Pulmonary artery endothelial cell (primary cell): ENCODE measurements around the gene C9orf50. TPM values are rescaled to one million over a fixed set of nuclear protein-coding genes. Genes with fewer than 3 reads are reported as not detected.
"Not testable (repeated sequence)": the region's sequence is repeated elsewhere in the genome, so short reads cannot be mapped to it uniquely, and the experiment has no call there.

Experiments
- DNase-seq: peaks from one replicate; pipeline ENCODE4 v3.0.0-alpha.2; 2011; ENCODE audit warnings: low read depth, low spot score
- total RNA-seq: library from RNA; depleted of rRNA; stranded (reverse); fragments of >200 nt; gene quantifications from 2 replicates; pipeline ENCODE4 v1.2.3, GENCODE V29; 2014

Gene C9orf50, protein sequence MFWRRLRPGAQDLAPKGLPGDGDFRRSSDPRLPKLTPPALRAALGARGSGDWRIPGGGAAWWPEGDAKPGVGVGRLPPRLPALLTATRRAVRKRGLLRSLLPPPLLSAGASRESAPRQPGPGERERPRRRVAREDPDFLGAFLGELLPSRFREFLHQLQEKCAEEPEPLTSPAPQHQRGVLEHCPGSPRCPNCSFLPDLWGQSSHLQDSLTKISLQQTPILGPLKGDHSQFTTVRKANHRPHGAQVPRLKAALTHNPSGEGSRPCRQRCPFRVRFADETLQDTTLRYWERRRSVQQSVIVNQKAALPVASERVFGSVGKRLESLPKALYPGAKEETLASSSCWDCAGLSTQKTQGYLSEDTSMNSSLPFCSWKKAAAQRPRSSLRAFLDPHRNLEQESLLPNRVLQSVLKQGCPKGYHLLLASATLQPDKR
- total RNA-seq = not detected in 2 replicates

DNA sequence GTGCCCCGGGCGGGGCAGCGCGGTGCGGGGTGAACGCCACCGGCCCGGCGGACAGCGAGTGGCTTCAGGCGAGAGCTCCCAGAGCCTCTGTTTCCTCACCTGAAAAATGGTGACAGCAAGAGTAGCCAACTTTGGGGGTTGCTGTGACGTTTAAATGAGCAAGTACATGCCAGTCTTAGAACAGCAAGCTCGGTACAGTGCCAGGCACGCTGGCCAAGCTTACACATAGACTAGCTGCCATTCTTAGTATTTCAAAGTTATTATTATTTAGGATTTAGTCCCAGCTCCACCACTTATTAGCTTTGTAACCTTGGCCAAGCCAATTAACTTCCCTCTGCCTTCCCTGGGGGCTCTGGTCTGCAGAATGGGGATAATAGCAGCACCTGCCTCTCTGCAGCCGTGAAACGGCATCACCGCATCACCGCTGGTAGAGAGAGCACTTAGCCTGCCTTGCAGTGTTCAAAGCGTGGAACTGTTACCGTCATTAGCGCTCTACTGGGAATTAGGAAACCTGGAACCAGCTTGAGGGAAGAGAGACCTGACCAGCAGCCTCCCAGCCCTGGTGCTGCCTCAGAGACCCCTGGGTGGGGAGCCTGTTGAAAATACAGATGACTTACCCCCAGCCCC lies at the start of gene C9orf50:
TSS of gene C9orf50 (minus strand) at position 433 of the 627 bp plus-strand sequence. CDS start 527 bp downstream, outside the sequence.
- DNase-seq = no peak

DNA sequence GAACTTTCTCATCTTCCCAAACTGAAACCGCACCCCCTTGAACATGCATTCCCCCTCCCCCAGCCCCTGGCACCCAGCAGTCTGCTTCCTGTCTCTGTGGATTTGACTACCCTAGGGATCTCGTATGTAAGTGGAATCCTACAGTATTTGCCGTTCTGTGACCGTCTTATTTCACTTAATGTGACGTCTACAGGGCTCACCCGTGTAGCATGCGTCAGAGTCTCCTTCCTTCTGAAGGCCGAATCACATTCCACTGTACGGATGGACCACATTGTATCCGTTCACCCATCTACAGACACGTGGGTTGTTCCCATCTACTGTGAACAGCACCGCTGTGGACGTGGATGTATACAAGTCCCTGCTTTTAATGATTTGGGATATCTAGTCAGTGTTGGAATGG lies 49.0 kb upstream of the C9orf50 start:
- no peak for DNase-seq

DNA sequence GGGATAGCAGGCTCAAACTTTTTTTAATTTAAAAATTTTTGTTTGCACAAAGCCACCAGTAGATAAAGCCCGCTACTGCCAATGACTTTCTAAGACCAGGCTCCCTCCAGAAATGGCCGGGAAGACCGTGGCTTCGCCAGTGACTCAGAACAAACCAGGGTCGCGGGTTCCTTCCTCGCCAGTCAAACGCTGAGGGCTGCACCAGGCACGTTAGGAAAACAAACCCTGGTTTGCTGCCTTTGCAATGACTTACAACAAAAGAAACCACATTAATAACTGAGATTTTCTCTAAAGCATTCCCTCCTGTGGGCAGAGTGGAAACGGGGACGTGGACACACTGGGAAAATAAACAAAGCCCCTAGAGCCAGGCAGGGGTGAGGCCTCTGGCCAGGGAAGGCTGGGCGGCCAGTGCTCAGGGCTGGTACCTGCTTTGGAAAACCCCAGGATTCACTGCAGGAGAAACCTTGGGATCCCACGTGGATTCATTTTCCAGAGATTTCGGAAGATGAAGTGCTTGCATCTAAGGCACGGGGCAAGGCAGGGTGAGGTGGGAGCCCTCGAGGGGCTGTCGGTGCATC lies 48.3 kb upstream of the C9orf50 start:
- DNase-seq = no peak

DNA sequence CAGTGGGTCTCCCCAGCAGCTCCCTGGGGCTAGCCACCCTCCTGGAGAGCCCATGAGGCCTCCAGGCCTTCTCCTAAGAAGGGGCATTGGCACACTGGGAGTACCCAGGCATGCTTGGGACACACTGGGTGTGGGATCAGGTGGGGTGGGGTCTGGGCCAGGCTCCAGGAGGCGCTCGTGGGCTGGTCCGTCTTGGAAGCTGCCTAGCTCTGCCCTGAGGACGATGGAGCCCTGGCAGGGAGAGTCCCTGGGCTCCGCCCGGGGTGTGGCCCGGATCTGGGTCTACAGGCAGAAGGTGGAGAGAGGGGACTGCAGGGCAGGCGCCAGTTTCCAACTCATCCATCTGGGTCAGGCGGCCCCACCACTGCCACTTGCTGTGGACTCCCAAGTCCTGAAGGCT lies 46.9 kb upstream of the C9orf50 start:
- no peak for DNase-seq

DNA sequence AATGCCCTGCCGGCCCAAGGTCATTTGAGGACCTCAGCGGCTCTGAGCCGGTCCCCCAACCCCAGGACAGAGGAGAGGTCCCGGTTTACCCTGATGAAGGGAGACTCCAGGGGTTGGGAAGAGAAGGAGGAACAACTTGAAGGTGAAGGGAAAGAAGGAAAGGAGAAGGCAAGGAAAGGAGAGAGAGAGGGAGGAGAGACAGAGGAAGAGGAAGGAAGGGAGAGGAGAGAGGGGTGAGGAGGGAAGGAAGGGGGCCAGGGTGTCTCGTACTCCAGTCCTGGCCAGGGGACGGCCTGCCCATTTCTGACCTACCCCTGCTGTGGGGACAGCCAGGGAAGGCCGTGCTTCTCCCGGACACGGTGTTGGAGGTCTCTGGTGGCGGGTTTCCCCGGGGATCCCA lies 46.5 kb upstream of the C9orf50 start:
- no peak for DNase-seq

DNA sequence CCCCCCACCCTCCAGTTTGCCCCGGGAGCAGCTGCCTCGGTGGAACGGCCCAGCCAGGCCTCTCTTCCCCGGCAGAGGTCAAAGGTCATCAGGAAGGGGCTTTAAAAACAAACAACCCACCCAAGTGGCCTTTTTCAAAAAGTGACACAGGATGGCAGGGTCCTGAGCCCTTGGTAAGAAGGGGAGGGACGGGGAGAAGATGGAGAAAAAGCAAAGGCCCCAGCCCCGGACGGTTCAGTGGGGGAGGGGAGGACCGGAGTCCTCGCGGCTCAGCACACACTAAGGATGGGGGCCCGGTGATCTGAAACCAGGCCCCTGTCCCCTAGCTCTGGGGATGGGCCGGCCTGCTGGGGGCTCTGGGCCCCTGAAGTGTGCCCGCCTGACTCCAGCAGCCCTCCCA lies 45.7 kb upstream of the C9orf50 start:
- no peak for DNase-seq

DNA sequence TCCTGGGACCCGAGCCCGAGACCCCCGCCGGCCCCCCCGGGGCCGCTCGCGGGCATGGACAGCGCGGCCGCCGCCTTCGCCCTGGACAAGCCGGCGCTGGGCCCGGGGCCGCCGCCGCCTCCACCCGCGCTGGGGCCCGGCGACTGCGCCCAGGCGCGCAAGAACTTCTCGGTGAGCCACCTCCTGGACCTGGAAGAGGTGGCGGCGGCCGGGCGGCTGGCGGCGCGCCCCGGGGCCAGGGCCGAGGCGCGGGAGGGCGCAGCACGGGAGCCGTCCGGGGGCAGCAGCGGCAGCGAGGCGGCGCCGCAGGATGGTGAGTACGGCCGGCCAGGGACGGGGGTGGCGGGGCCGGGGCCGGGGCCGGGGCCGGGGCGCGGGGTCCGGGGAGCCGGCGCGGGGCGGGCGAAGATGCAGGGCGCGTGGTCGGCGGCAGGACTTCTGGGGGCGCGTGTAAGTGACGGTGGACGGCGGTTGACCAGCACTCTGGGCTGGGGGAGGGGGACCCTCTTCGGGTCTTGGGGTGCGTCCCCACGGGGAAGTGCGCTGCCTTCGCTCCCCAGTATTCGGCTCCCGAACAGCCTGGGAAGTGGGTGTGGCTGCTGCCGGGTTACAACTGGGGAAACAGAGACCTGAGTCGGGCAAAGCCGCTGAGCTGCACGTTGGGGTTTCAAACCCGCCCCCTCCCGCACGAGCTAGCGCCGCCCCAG lies 45.1 kb upstream of the C9orf50 start:
- no peak for DNase-seq

DNA sequence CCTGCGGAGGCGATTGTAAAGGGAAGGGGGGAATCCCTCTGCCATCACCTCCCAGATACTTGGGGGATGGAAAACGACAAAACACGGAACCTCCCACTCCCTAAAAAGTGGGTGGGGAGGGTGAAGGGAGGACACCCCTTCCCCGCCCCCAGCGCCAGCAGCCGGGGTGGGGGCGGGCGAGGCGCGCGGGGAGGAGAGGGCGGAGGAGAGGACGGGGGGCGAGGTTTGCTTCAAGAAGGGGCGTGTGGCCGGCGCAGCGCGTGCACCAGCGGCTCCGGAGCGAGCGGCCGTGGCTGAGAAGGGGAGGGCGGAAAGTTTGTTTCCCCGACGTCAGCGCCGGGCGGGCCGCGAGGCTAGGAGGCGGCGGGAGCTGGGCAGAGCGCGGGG lies 44.5 kb upstream of the C9orf50 start, which contains the start of gene PRRX2:
TSS of gene PRRX2 (plus strand) at position 259 of the 387 bp plus-strand sequence. CDS start 221 bp downstream, outside the sequence.
- no peak for DNase-seq

DNA sequence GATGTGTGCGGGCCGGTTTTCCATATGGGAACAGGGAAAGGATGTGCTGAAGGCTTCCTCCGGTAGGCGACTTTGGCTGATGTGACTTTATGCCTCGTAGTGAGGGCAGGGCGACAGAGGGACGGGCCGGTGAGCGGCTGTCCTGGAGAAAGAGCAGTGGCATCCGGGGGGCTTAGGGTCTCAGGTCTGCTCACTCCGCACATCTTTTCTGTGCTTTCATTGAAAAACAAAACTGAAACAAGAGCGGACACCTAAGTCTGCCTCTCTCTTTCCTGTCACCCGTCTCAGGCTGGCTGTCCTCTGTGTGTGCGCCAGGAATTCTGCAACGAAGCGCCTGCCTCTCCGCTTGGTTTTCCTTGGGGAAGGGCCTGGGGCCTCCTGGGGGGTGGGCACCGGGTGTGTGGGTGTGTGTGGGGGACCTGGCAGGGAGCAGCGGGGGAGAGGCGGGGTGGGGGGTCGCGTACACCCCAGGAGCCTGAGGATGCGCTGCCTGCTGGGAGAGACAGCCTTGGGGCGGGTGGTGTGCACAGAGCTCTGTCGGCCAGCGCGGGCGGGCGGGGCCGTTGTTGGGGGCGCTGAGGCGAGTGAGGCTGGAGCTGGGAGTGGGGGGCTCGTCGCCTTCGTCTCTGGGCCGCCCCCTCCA lies 44.0 kb upstream of the C9orf50 start:
- no peak for DNase-seq

DNA sequence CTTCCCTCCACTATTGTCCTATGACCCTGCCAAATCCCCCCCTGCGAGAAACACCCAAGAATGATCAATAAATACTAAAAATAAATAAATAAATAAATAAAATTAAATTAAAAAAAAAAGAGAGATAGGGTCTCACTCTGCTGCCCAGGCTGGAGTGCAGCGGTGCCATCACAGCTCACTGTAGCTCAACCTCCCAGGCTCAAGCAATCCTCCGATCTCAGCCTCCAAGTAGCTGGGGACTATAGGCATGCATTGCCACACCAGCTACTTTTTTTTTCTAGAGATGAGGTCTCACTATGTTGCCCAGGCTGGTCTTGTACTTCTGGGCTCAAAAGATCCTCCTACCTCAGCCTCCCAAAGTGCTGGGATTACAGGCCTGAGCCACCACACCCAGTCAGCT lies 41.3 kb upstream of the C9orf50 start:
- not testable (repeated sequence) for DNase-seq

DNA sequence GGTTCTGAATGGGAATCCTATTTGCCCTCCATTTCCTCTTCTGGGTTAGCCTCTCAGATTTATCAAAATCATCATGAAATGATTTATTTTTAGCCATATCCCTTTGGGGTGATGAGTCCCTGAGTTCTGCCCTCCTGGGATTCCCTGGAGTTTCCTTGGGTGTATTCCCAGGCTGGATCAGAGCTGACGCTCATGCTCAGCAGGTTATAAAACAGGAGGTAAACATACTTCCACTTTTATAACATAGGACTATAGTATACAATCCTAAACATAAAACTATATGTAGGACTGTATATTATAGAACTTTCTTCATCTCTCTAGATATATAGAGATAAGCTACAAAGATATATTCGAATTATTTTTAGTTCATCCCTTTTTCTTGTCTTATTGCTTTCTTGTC lies 40.1 kb upstream of the C9orf50 start:
- DNase-seq = no peak

DNA sequence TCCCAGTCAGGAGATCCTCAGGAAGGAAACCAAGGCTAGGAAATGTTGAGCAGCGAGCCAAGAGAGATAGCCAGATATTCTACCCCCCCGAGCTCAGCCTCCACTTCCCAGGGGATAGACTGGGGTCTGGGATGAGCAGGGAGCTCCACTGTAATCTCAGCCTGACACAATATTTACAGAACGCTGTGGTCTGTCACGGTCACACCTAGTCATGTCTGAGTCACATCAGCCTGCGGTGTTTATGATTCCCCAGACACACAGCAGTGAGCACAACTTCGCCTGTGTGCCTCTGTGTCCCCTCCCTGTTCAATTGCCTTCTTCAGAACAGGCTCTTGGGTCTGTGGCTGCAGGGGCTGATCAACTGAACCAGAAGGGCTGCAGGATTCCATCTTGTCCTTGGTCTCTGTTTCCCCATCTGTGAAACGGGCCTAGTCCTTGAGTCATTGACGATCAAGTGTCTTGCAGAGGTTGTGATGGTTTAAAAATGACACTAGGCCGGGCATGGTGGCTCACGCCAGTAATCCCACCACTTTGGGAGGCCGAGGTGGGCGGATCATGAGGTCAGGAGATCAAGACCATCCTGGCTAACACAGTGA lies 36.0 kb upstream of the C9orf50 start:
- no peak for DNase-seq

DNA sequence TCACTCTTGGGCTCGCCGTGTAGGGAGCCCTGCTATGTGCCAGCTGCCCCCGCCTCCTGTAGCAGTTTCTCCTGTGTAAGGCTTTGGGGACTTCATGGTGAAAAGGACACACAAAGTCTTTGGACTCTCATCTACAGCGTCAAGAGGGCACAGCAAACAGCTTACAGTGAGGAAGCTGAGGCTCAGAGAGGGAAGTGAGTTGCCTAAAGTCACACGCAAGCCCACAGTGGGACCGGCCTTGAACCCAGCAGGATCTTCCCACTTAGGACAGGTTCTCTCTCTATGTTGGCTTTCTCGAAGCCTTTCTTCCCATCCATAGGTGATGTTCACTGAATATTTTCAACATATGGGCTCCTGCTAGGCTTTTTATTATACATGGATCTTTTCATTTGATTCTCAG lies 34.8 kb upstream of the C9orf50 start:
- DNase-seq = no peak

DNA sequence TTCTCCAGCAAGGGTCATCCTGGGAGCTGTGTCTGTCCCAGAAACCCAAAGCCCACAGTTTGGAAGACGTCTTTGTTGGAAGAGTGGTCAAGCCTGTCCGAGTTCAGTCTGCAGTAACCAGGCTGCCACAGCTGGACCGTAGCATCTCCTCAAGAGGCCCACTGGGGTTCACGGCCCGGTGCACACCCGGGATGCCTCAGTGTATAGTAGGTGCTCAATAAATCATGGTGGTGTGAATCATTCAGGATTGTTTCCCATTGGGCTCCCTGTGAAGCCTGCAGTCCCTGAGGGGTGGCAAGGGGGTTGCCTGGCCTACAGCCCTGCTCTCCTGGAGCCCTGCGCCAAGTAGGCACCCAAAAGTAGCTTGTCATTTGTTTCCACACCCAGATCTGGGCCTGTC lies 34.3 kb upstream of the C9orf50 start:
- no peak for DNase-seq

DNA sequence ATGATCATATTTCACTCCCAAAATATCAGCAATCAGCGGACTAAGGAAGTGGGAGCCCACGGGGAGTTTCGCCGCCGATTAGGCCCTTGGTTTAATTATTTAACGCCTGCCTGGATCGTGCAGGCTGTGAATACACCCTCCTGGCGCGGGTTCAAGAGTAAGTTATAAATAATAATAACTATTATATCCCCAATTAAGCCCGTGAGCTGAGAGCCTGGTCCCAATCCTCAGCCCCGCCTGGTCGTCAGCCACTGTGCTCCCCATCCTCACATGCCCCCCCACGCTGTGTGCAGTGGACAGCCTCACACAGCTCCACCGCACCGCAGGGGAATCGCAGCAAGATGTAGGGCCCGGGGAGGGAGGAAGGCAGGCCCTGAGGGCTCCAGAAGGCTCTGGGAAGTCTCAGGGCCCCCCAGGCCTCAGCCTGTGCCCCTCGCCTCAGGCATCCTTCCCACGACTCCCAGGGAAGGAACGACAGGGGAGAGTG lies 33.7 kb upstream of the C9orf50 start:
- no peak for DNase-seq

DNA sequence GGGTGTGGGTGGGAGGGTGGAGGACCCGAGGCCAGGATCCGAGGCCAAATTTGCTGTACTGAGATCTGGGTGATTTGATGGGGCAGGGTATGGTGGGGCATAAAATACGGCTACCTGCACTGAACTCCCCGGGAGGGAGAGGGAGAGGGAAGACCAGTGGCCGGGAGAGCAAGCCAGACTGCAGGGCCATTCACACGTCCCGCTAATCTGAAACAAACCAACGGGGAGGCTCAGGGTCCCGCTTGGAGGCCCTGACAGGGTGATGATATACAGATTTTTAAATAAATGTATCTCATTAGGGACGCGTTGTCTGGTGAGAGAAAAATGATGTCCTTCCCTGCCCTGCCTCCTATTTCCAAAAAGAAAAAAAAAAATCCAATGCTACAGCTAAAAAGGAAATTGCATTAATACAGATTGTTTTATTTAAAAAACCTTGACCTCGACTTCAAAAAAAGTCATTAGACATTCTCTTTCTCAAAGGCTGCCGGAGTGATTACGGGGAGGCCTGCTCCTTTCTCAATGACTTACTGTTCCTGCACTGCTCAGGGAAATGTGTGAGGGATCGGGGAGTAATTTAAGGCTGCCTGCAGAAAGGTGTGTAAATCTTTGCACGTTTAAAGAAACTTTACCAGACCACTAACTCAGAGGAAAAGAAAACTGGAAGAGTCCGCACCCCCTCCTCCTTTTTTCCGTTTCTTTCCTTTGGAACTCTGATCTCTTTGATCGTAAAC lies 33.1 kb upstream of the C9orf50 start:
- no peak for DNase-seq

DNA sequence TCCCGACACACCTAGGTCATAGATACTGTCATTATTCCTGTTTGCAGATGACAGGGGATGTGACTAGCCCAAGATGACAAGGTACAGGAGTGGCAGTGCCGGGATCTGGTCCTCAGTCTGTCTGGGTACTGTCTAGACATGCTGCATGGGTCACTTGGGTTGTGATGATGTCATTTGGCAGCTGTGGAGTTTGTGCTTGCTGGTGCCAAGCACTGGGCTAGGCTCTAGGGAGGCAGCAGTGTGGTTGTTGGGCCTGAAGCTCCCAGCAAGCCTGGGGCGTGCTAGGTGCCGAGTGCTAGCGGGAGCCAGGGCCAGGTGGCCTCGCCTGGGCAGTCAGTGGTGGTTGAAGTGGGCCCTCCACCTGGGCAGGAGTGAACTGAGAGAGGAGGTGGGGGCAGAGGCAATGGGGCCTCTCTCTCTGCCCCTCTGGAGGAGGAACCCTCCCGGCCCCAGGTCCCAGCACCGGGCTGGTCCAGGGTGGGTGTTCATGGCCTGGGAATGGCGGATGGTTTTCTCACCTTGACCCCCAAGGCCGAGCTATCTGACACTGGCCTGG lies 29.9 kb upstream of the C9orf50 start:
- DNase-seq = no peak

DNA sequence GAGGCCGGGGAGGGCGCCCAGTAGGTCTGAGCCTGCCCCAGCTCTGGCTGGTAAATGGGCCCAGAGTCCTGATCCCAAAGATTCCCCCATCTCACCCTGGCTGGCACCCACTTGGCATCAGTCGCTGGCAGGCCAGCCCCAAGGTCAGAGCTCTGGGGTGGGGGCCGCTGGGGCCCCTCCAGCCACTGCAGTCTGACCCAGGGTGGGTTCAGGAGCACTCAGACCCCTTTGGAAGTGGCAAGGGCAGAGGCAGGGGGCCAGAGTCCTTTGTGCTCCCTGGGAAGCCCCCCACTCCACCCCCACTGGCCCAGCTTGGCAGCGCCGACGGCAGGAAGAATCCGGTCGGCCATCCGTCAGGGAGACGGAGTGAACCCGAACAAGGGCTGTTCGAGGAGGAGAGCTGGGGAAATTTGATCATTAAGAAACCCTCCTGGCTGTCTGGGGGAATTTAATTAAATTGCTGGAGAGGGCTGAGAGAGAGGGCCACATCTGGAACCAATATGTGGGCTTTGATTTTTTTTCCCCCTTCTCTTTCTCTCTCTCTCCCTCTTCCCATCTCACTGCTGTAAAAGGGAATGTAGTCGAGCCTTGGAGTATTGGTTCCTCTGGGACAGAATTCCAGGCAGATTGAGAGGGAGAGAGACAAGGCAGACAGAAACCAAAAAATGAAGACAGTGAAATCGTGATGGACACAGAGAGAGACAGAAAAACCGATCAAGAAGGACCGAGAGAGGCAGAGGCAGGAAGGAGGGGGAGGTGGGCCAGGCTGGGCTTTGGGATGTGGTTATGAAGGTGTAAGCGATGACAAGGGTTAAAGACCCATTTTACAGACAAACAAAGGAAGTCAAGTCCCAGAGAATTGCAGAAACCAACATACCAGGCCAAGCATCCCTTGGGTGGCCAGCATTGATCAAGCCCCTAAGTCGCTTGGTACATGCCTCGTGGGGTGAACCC lies 29.1 kb upstream of the C9orf50 start:
- DNase-seq = no peak

DNA sequence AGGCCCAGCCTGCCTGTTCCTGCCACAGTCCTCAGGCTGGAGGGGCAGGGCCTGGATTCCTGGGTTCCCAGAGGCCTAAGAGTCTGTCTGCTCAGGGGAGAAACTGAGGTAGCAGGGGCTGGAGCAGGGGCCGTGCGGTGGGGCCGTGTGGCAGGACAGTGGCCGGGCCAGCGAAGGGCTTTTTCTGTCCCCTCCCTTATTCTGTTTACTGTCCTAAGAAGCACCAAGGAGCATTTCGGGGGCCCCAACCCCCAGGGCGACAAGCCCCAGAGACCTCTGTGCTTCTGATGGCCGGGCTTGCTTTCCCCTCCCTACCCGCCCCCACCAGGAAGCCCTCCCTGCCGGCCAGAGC lies 27.8 kb upstream of the C9orf50 start:
- DNase-seq = no peak
